ENCODE results near the gene APBA1. TPM values are rescaled to one million over a fixed set of nuclear protein-coding genes. Genes with fewer than 3 reads are reported as not detected.

APBA1 gene
- total and polyA plus RNA-seq, 2 of the 8 experiments (the other 6 are each of a cell fraction or from before 2014, with no cell fraction given): 0.36 to 0.60 TPM

DNA sequence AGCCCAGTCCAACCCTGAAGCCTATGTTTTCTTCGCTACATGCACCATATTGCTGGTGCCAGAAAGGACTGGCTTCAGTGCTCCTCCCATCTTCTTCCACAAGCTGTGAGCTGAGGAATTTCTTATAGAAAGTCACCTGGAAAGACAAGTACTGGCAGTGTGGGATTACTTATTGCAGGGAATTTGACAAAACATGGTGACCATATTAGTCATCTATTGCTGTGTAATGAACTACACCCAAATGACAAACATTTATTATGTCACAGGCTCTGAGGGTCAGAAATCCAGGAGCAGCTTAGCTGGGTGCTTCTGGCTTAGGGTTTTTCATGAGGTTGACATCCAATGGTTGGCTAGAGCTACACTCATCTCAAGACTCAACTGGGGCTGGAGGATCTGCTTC is 271.7 kb downstream of the APBA1 start:
- CTCF ChIA-PET (ENCODE audit: partially characterized antibody): interaction anchor here (0.8 to 1.6 kb wide), 4 partner anchors 11 to 90 kb away, joined by 3 to 4 read pairs (median 3); no protein-coding TSS in a partner anchor
- Histone ChIP-seq H3K56ac (replicated peaks; ENCODE audit: insufficient read length, low read depth, low read length) (no peak overlapping the region), H3K4me1 (replicated peaks in 1 of 4; ENCODE audit: control insufficient read depth in 3 of 4, insufficient read depth in 4 of 4, low read length in 3 of 4) (peaks cover 0 to 2% (median 0%) of the 10 kb centered on the region in 4 experiments; a peak in 1 of 7 replicates), H3K79me1 (ENCODE audit: low read depth, low read length) (no peaks in the 10 kb centered on the region), H3K79me2 (ENCODE audit: control insufficient read depth in 1 of 2, insufficient read depth in 2 of 2, low read length in 2 of 2) (no peaks in the 10 kb centered on the region), H3K9me3 (ENCODE audit: insufficient read depth in 2 of 2, low read depth in 1 of 2, low read length in 1 of 2) (no peaks in the 10 kb centered on the region), H3K4ac (replicated peaks; ENCODE audit: insufficient read length, low read depth, low read length) (no peak overlapping the region), H3K9ac (replicated peaks in 1 of 4; ENCODE audit: extremely low read depth in 1 of 4, low read depth in 3 of 4, low read length in 3 of 4) (no peak overlapping the region), H4K20me1 (replicated peaks in 1 of 2; ENCODE audit: control insufficient read depth in 1 of 2, insufficient read depth in 2 of 2, low read length in 2 of 2) (no peaks in the 10 kb centered on the region), H4K8ac (ENCODE audit: extremely low read depth, insufficient read depth, low read length) (no peak overlapping the region), H4K91ac (replicated peaks; ENCODE audit: insufficient read length, low read length) (no peak overlapping the region), H3K27me3 (replicated peaks in 1 of 4; ENCODE audit: control insufficient read depth in 3 of 4, extremely low read depth in 1 of 4, insufficient read depth in 3 of 4, low read length in 3 of 4) (no peaks in the 10 kb centered on the region), H3K36me3 (ENCODE audit: control insufficient read depth in 2 of 4, insufficient read depth in 4 of 4, low read length in 3 of 4) (no peaks in the 10 kb centered on the region), H3K27ac (ENCODE audit: low read depth, low read length) (no peak overlapping the region), H3K18ac (ENCODE audit: extremely low read depth, low read length) (no peak overlapping the region), H2BK12ac (ENCODE audit: low read depth, low read length) (no peak overlapping the region), H2BK20ac (ENCODE audit: low read length) (no peak overlapping the region), H4K5ac (ENCODE audit: insufficient read length, low read depth, low read length) (no peak overlapping the region), H2BK120ac (replicated peaks; ENCODE audit: low read depth, low read length) (no peak overlapping the region), H2AFZ (ENCODE audit: low read length) (no peak overlapping the region), H2AK5ac (ENCODE audit: low read depth, low read length) (no peak overlapping the region), H3K23ac (ENCODE audit: insufficient read length) (no peak overlapping the region), H3K4me2 (ENCODE audit: insufficient read depth in 1 of 2, low read depth in 2 of 2, low read length in 2 of 2) (no peak overlapping the region), H2BK5ac (ENCODE audit: low read depth, low read length) (no peak overlapping the region), H2BK15ac (ENCODE audit: low read length) (no peak overlapping the region), H3K23me2 (ENCODE audit: low read depth, low read length) (no peaks in the 10 kb centered on the region), H3K14ac (ENCODE audit: insufficient read length) (no peak overlapping the region), H3K4me3 (ENCODE audit: extremely low read depth in 1 of 4, insufficient read depth in 2 of 4, low read depth in 3 of 4, low read length in 4 of 4) (no peak overlapping the region)
- 94% methylated on average over 1 of the region's 1 CpG; no CpG with 5 or more reads in 1 of the 2 experiments for WGBS, 2 experiments (ENCODE audit: extremely low coverage in 1 of 2, insufficient coverage in 1 of 2, insufficient read length in 1 of 2, insufficient replicate concordance in 2 of 2, low coverage in 1 of 2, low lambda C conversion rate in 2 of 2, missing lambda C conversion rate in 1 of 2)
- POLR2A ChIA-PET (ENCODE audit: partially characterized antibody): interaction anchor here (0.6 to 0.8 kb wide), 2 partner anchors 9 to 19 kb away, joined by 3 to 4 read pairs; no protein-coding TSS in a partner anchor
- DNase-seq (ENCODE audit: low read depth in 1 of 2, low spot score in 2 of 2) (no peak), FAIRE-seq (no peak)
- no peak for TF ChIP-seq CBX5 (IDR thresholded peaks at IDR 0.05; ENCODE audit: low read depth, low read length)
- no peak for TF ChIP-seq SIN3A (conservative IDR thresholded peaks at IDR 0.05 in 1 of 2, IDR thresholded peaks at IDR 0.05 in 1 of 2; ENCODE audit: low read depth in 1 of 2, low read length in 2 of 2)
- no peak for TF ChIP-seq SRF (IDR thresholded peaks at IDR 0.05; ENCODE audit: low read depth, low read length)
- TF ChIP-seq SUZ12 (IDR thresholded peaks at IDR 0.05; ENCODE audit: low read length): no peak
- TF ChIP-seq SP4 (IDR thresholded peaks at IDR 0.05; ENCODE audit: low read length): no peak
- TF ChIP-seq TAF7 (optimal IDR thresholded peaks at IDR 0.05; ENCODE audit: borderline replicate concordance, low read depth, low read length): no peak
- no peak for TF ChIP-seq BCL11A (IDR thresholded peaks at IDR 0.05; ENCODE audit: low read depth in 2 of 2, low read length in 2 of 2)
- no peak for TF ChIP-seq RFX5 (IDR thresholded peaks at IDR 0.05; ENCODE audit: borderline replicate concordance, low read depth, low read length)
- TF ChIP-seq, protein P1, sequence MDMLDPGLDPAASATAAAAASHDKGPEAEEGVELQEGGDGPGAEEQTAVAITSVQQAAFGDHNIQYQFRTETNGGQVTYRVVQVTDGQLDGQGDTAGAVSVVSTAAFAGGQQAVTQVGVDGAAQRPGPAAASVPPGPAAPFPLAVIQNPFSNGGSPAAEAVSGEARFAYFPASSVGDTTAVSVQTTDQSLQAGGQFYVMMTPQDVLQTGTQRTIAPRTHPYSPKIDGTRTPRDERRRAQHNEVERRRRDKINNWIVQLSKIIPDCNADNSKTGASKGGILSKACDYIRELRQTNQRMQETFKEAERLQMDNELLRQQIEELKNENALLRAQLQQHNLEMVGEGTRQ (IDR thresholded peaks at IDR 0.05; ENCODE audit: low read length): no peak
- no peak for TF ChIP-seq SP2 (IDR thresholded peaks at IDR 0.05; ENCODE audit: low read length)
- no peak for TF ChIP-seq TAF1 (IDR thresholded peaks at IDR 0.05; ENCODE audit: low read depth, low read length)
- no peak for TF ChIP-seq E2F6 (IDR thresholded peaks at IDR 0.05)
- TF ChIP-seq TEAD4 (IDR thresholded peaks at IDR 0.05; ENCODE audit: low read depth, low read length): no peak

All from H1 (cell line).